ENCODE measurements around the gene B3GLCT. TPM values are rescaled to one million over a fixed set of nuclear protein-coding genes. Genes with fewer than 3 reads are reported as not detected.

Gene B3GLCT
- total RNA-seq, 1 experiment from 2014 or later = 3.2 TPM

DNA sequence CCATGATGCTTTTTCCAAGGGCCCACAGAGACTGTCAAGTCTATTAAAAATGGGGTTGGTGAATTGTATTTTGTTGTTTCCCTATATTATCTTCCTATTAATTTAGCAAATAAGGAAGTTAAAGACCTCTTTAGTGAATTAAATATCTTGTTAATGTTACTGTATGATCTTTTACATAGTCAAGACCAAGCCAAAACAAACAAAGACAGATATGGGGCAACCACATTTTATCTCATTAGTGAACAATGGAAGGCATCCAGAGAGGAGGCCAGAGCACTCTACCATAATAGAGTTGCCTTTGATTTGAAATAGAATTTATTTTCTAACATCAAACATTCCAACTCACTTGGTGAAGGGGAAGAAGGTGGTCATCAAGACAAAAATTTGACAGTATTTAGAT is 169.4 kb downstream of the B3GLCT start:
- Histone ChIP-seq H3K27ac (ENCODE audit: low read length) (no peak overlapping the region), H3K9ac (ENCODE audit: low read length) (no peak overlapping the region), H3K9me3 (ENCODE audit: low read length) (no peaks in the 10 kb centered on the region), H3K9me2 (replicated peaks; ENCODE audit: low read length) (no peaks in the 10 kb centered on the region), H3F3A (ENCODE audit: low read length, unreplicated experiment) (no peaks in the 10 kb centered on the region), H3K79me2 (ENCODE audit: low read length) (no peaks in the 10 kb centered on the region), H3K4me1 (ENCODE audit: insufficient read depth, low read length) (no peaks in the 10 kb centered on the region), H3K27me3 (ENCODE audit: low read length) (peaks cover 40% of the 10 kb centered on the region), H2AFZ (ENCODE audit: low read length) (no peak overlapping the region), H4K20me1 (ENCODE audit: low read length) (no peaks in the 10 kb centered on the region), H3K4me2 (ENCODE audit: low read length) (no peak overlapping the region), H3K4me3 (ENCODE audit: low read length) (no peak overlapping the region), H3K36me3 (ENCODE audit: low read depth, low read length) (no peaks in the 10 kb centered on the region)
- no peak for ATAC-seq
- no peak for TF ChIP-seq EZH2 (IDR thresholded peaks at IDR 0.05; ENCODE audit: low read length, unreplicated experiment)
- TF ChIP-seq EZH2phosphoT487 (IDR thresholded peaks at IDR 0.05; ENCODE audit: borderline replicate concordance, low read length) = no peak
- TF ChIP-seq, protein P1, sequence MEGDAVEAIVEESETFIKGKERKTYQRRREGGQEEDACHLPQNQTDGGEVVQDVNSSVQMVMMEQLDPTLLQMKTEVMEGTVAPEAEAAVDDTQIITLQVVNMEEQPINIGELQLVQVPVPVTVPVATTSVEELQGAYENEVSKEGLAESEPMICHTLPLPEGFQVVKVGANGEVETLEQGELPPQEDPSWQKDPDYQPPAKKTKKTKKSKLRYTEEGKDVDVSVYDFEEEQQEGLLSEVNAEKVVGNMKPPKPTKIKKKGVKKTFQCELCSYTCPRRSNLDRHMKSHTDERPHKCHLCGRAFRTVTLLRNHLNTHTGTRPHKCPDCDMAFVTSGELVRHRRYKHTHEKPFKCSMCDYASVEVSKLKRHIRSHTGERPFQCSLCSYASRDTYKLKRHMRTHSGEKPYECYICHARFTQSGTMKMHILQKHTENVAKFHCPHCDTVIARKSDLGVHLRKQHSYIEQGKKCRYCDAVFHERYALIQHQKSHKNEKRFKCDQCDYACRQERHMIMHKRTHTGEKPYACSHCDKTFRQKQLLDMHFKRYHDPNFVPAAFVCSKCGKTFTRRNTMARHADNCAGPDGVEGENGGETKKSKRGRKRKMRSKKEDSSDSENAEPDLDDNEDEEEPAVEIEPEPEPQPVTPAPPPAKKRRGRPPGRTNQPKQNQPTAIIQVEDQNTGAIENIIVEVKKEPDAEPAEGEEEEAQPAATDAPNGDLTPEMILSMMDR (conservative IDR thresholded peaks at IDR 0.05; ENCODE audit: low read depth, low read length) = no peak
- DNase-seq = no peak
- ChIA-PET CTCF (no interaction called here), POLR2A (ENCODE audit: unreplicated experiment) (no interaction called here)
- no TSS peak for BruUV-seq (replicated peaks)
- intact Hi-C loops (cut with micrococcal nuclease) = no loop called here

- Histone ChIP-seq H2AFZ (ENCODE audit: low read length) (no peak overlapping the region), H3F3A (ENCODE audit: low read length, unreplicated experiment) (no peaks in the 10 kb centered on the region), H3K79me2 (ENCODE audit: low read length) (no peaks in the 10 kb centered on the region), H3K4me3 (ENCODE audit: low read length) (no peak overlapping the region), H3K9me2 (replicated peaks; ENCODE audit: low read length) (no peaks in the 10 kb centered on the region), H3K27me3 (ENCODE audit: low read length) (peaks cover 58% of the 10 kb centered on the region), H3K4me2 (ENCODE audit: low read length) (no peak overlapping the region), H3K36me3 (ENCODE audit: low read depth, low read length) (no peaks in the 10 kb centered on the region), H3K9me3 (ENCODE audit: low read length) (no peaks in the 10 kb centered on the region), H3K9ac (ENCODE audit: low read length) (no peak overlapping the region), H4K20me1 (ENCODE audit: low read length) (no peaks in the 10 kb centered on the region), H3K27ac (ENCODE audit: low read length) (no peak overlapping the region), H3K4me1 (ENCODE audit: insufficient read depth, low read length) (no peaks in the 10 kb centered on the region)
- ATAC-seq (no peak), DNase-seq (no peak)
- intact Hi-C loops (cut with micrococcal nuclease) = no loop called here
- ChIA-PET CTCF (interaction anchor here (0.5 kb wide), 1 partner anchor 136 kb away, joined by 3 read pairs; no protein-coding TSS in a partner anchor), POLR2A (ENCODE audit: unreplicated experiment) (no interaction called here)
- TF ChIP-seq, protein P1 (conservative IDR thresholded peaks at IDR 0.05; ENCODE audit: low read depth, low read length) = no peak
- TF ChIP-seq EZH2 (IDR thresholded peaks at IDR 0.05; ENCODE audit: low read length, unreplicated experiment) (no peak), EZH2phosphoT487 (IDR thresholded peaks at IDR 0.05; ENCODE audit: borderline replicate concordance, low read length) (no peak)
- no TSS peak for BruUV-seq (replicated peaks)
Measured at GRCh38 chr13:31372454-31372853, 172.7 kb downstream of the B3GLCT start.

DNA sequence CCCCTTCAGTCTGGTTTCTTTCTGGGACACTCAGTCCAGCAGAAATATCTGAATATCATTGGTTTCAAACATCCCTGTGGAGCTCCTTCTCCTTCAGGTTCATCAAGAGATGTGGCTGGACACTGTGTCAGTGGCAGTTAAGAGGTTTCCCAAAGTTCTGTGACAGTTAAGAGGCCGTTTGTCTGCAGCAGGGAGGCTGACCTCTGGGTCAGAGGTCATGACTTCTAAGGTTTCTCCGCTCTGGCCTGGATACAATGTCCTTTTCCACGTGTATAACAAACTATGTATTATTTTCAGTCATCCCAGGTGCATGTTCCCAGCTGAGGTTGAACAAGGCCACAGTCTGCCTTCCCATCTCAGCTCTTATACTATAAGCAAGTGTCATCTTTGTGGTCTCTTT is 174.9 kb downstream of the B3GLCT start:
- POLR2A ChIA-PET (ENCODE audit: unreplicated experiment) = no interaction called here
- no peak overlapping the region for H2AFZ ChIP-seq (ENCODE audit: low read length)
- H4K20me1 ChIP-seq (ENCODE audit: low read length) = no peaks in the 10 kb centered on the region
- intact Hi-C loops (cut with micrococcal nuclease) = no loop called here
- ATAC-seq = no peak
- no peak overlapping the region for H3K4me2 ChIP-seq (ENCODE audit: low read length)
- no peaks in the 10 kb centered on the region for H3K4me1 ChIP-seq (ENCODE audit: insufficient read depth, low read length)
- H3K36me3 ChIP-seq (ENCODE audit: low read depth, low read length) = no peaks in the 10 kb centered on the region
- no peak overlapping the region for H3K4me3 ChIP-seq (ENCODE audit: low read length)
- no peak for DNase-seq
- no peak overlapping the region for H3K27ac ChIP-seq (ENCODE audit: low read length)
- H3K27me3 ChIP-seq (ENCODE audit: low read length) = peaks cover 62% of the 10 kb centered on the region
- no peaks in the 10 kb centered on the region for H3F3A ChIP-seq (ENCODE audit: low read length, unreplicated experiment)
- no peaks in the 10 kb centered on the region for H3K9me3 ChIP-seq (ENCODE audit: low read length)
- H3K79me2 ChIP-seq (ENCODE audit: low read length) = no peaks in the 10 kb centered on the region
- no peaks in the 10 kb centered on the region for H3K9me2 ChIP-seq (replicated peaks; ENCODE audit: low read length)
- BruUV-seq (replicated peaks) = no TSS peak
- CTCF ChIA-PET = no interaction called here
- no peak overlapping the region for H3K9ac ChIP-seq (ENCODE audit: low read length)
- no peak for TF ChIP-seq EZH2 (IDR thresholded peaks at IDR 0.05; ENCODE audit: low read length, unreplicated experiment)
- no peak for TF ChIP-seq EZH2phosphoT487 (IDR thresholded peaks at IDR 0.05; ENCODE audit: borderline replicate concordance, low read length)
- TF ChIP-seq, protein P1 (conservative IDR thresholded peaks at IDR 0.05; ENCODE audit: low read depth, low read length) = no peak

Measured in PC-3 (cell line).